B cell (primary cell): ENCODE measurements around the gene SPEM3. TPM values are rescaled to one million over a fixed set of nuclear protein-coding genes. Genes with fewer than 3 reads are reported as not detected.

ENCODE experiments used
- ATAC-seq: fragments of 200-7000 bp; cut with Tn5 transposase; one replicate; pipeline ENCODE4 v1.10.0; 2021; ENCODE audit warnings: low read depth, mild to moderate bottlenecking, moderate number of reproducible peaks, moderate library complexity
- CTCF ChIA-PET: fragments of 350-600 bp; sonication (Branson Sonifier 250); formaldehyde crosslinking; loops from one replicate; lab custom pipeline; 2021; ENCODE audit warnings: antibody characterized with exemption, inconsistent platforms; lab: Charles Lee
- POLR2A ChIA-PET: fragments of 350-600 bp; sonication (Branson Sonifier 250); formaldehyde crosslinking; loops from one replicate; lab custom pipeline; 2021; ENCODE audit warnings: antibody characterized with exemption; lab: Charles Lee
- DNase-seq: peaks from one replicate; pipeline ENCODE4 v3.0.0; 2013
- H2AFZ ChIP-seq: 2 replicates; pipeline ENCODE4 v1.6.1; 2012; ENCODE audit warnings: mild to moderate bottlenecking, low read depth, low read length; ENCODE audit not compliant: insufficient read depth, poor library complexity, severe bottlenecking
- H3K27ac ChIP-seq, 2 donors: 1 replicate in 1 of 2; 2 replicates in 1 of 2; pipeline ENCODE4 v1.5.1; 2012 to 2013; ENCODE audit warnings: low read length in 2 of 2, mild to moderate bottlenecking in 2 of 2, moderate library complexity in 1 of 2
- H3K27me3 ChIP-seq, 4 experiments: fragments of 200-600 bp in 1 of 4; sonication (generic) in 1 of 4; replicated peaks in 1 of 4; 1 replicate in 2 of 4; 2 replicates in 2 of 4; pipeline versions ENCODE4 v1.6.1 to v1.7.0; 2013 to 2016; ENCODE audit warnings: low read length in 3 of 4, mild to moderate bottlenecking in 2 of 4, mixed read lengths in 1 of 4, moderate library complexity in 1 of 4; ENCODE audit not compliant: insufficient read depth in 4 of 4, control insufficient read depth in 3 of 4; ENCODE audit errors: control extremely low read depth in 1 of 4
- H3K36me3 ChIP-seq, 2 experiments: replicated peaks in 1 of 2; 1 replicate in 1 of 2; 2 replicates in 1 of 2; pipeline versions ENCODE4 v1.6.1 to v1.7.1; 2013; ENCODE audit warnings: low read length in 1 of 2; ENCODE audit not compliant: insufficient read depth in 2 of 2, control insufficient read depth in 1 of 2; ENCODE audit errors: control extremely low read depth in 1 of 2, extremely low read depth in 1 of 2
- H3K4me1 ChIP-seq, 2 donors: fragments of 200-600 bp in 1 of 2; sonication (generic) in 1 of 2; 1 replicate in 1 of 2; 2 replicates in 1 of 2; pipeline versions ENCODE4 v1.5.1 to v1.6.1; 2013 to 2017; ENCODE audit warnings: low read length in 2 of 2; ENCODE audit not compliant: control insufficient read depth in 2 of 2, insufficient read depth in 2 of 2
- H3K4me2 ChIP-seq: replicated peaks from 2 replicates; pipeline ENCODE3; 2012; ENCODE audit warnings: mild to moderate bottlenecking, low read depth, low read length; ENCODE audit not compliant: poor library complexity, severe bottlenecking
- H3K4me3 ChIP-seq, 5 experiments: fragments of 200-600 bp in 1 of 5; sonication (generic) in 1 of 5; 1 replicate in 3 of 5; 2 replicates in 2 of 5; pipeline versions ENCODE4 v1.5.1 to v1.7.0; 2011 to 2016; ENCODE audit warnings: low read length in 4 of 5, mild to moderate bottlenecking in 4 of 5, low read depth in 2 of 5, control low read depth in 1 of 5, moderate library complexity in 1 of 5; ENCODE audit not compliant: insufficient read depth in 1 of 5; ENCODE audit errors: control extremely low read depth in 1 of 5, extremely low read depth in 1 of 5
- H3K79me2 ChIP-seq: fragments of 200-600 bp; sonication (generic); one replicate; pipeline ENCODE4 v1.6.0; 2016; ENCODE audit warnings: low read length; ENCODE audit not compliant: control insufficient read depth, insufficient read depth
- H3K9ac ChIP-seq: fragments of 200-600 bp; sonication (generic); 2 replicates; pipeline ENCODE4 v1.6.1; 2017; ENCODE audit warnings: mild to moderate bottlenecking, low read length, moderate library complexity
- H3K9me3 ChIP-seq, 3 donors: one replicate each; pipeline versions ENCODE4 v1.6.1 to v1.7.1; 2013; ENCODE audit warnings: low read length in 2 of 3; ENCODE audit not compliant: control insufficient read depth in 2 of 3, insufficient read depth in 1 of 3; ENCODE audit errors: control extremely low read depth in 1 of 3
- H4K20me1 ChIP-seq: 2 replicates; pipeline ENCODE4 v1.6.0; 2012; ENCODE audit warnings: mild to moderate bottlenecking, low read length; ENCODE audit not compliant: insufficient read depth, control insufficient read depth, poor library complexity, severe bottlenecking
- H3K27ac Mint-ChIP-seq: one replicate; pipeline ENCODE4 v1.8.0; 2021; ENCODE audit warnings: mixed read lengths
- H3K27me3 Mint-ChIP-seq: one replicate; pipeline ENCODE4 v1.8.0; 2021; ENCODE audit warnings: mixed read lengths
- H3K4me1 Mint-ChIP-seq: one replicate; pipeline ENCODE4 v1.8.0; 2021; ENCODE audit warnings: mixed read lengths
- H3K4me3 Mint-ChIP-seq: one replicate; pipeline ENCODE4 v1.8.0; 2021; ENCODE audit warnings: mixed read lengths
- H3K9me3 Mint-ChIP-seq: one replicate; pipeline ENCODE4 v1.8.0; 2022; ENCODE audit warnings: mixed read lengths; ENCODE audit not compliant: insufficient read depth
- CTCF ChIP-seq: fragments of 200-600 bp; IDR thresholded peaks from one replicate; pipeline ENCODE4 v1.8.0; 2022; ENCODE audit warnings: antibody characterized with exemption, mild to moderate bottlenecking
- EZH2 ChIP-seq: IDR thresholded peaks from 2 replicates; pipeline ENCODE4 v1.6.1; 2012; ENCODE audit warnings: borderline replicate concordance, low read depth, mild to moderate bottlenecking, moderate library complexity, low read length; ENCODE audit not compliant: insufficient read depth, poor library complexity, severe bottlenecking
- WGBS: methylation state at CpG from one replicate; pipeline ENCODE4 v1.1.5; 2013; ENCODE audit warnings: missing lambda C conversion rate; ENCODE audit not compliant: insufficient coverage; 5-methylcytosine and 5-hydroxymethylcytosine counted together
- intact Hi-C: fragments of 100-400 bp; cut with micrococcal nuclease; formaldehyde crosslinking; loops from one replicate; pipeline ENCODE4 v1.10.0; 2022
- polyA plus RNA-seq: library from polyadenylated mRNA; depleted of rRNA; stranded (reverse); fragments of >200 nt; gene quantifications from 2 replicates; pipeline ENCODE4 v1.2.3, GENCODE V29; 2012
- total RNA-seq, 2 donors: library from RNA; stranded (reverse); fragments of 120-200 nt in 1 of 2; gene quantifications; 1 replicate in 1 of 2; 2 replicates in 1 of 2; pipeline versions ENCODE4 v1.2.3 to v1.2.4, GENCODE V29; 2013 to 2022

Gene SPEM3
- total and polyA plus RNA-seq, 2 donors (not counting 1 experiment from before 2014, with no cell fraction given): not detected

DNA sequence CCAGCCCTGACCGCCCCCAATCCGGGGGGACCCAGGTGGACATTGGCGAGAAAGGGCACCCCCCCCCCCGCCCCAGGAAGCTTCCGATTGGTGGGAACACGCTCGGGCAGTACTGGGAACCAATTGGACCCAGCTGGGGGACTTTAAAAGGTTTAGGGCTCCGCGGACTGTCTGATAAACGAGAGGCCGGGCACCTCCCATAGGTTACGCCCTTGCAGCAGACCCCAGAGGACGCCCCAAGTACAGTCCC lies 25.0 kb upstream of the SPEM3 start:
- TF ChIP-seq EZH2 (no peak), CTCF (no peak)
- peak overlapping the region; percentile 76 for H3K9ac ChIP-seq
- H4K20me1 ChIP-seq: no peaks in the 10 kb centered on the region
- H3K36me3 ChIP-seq: no peaks in the 10 kb centered on the region
- WGBS: under 1% methylated on average over 10 of the region's 13 CpGs
- peak overlapping the region; percentile 94 for H3K4me2 ChIP-seq
- intact Hi-C loops: loop anchor here (5.0 kb wide), 1 partner anchor 169 kb away; no protein-coding TSS in a partner anchor
- peak overlapping the region; percentile 87 for H2AFZ ChIP-seq
- H3K27ac Mint-ChIP-seq: peak overlapping the region; percentile 94
- POLR2A ChIA-PET: interaction anchor here (0.6 to 2.0 kb wide), 17 partner anchors 8 to 282 kb away, joined by 3 to 17 read pairs (median 5); partner anchors contain the start of genes ACADVL, ACAP1, DLG4 and MPDU1
- DNase-seq (no peak), ATAC-seq (no peak)
- H3K4me1 ChIP-seq: peaks cover 17 to 18% of the 10 kb centered on the region in 2 donors
- CTCF ChIA-PET: interaction anchor here (0.5 to 1.8 kb wide), 8 partner anchors 19 to 74 kb away, joined by 3 to 10 read pairs (median 4); partner anchors contain the start of gene TMEM102
- peaks cover 6% of the 10 kb centered on the region for H3K79me2 ChIP-seq
- peak overlapping the region; percentile 98 for H3K4me3 Mint-ChIP-seq
- no peaks in the 10 kb centered on the region for H3K9me3 Mint-ChIP-seq
- peaks cover 0 to 4% (median 0%) of the 10 kb centered on the region in 3 donors for H3K9me3 ChIP-seq
- H3K27me3 Mint-ChIP-seq: peaks cover 14% of the 10 kb centered on the region
- H3K4me3 ChIP-seq: peak overlapping the region; percentile 57 to 95 (median 82)
- H3K4me1 Mint-ChIP-seq: peaks cover 20% of the 10 kb centered on the region
- peak overlapping the region; percentile 45 to 59 for H3K27ac ChIP-seq
- peaks cover 0 to 22% (median 4%) of the 10 kb centered on the region in 4 experiments for H3K27me3 ChIP-seq
